HUES64 (cell line): ENCODE data around the gene GNAI3.

Source experiments
- H3K27ac ChIP-seq: 2 replicates; pipeline ENCODE4 v1.7.0; 2013; ENCODE audit warnings: low read depth, low read length, inconsistent platforms
- H3K27me3 ChIP-seq: 2 replicates; pipeline ENCODE4 v1.6.1; 2013; ENCODE audit warnings: mild to moderate bottlenecking, low read length; ENCODE audit not compliant: insufficient read depth
- H3K36me3 ChIP-seq: 2 replicates; pipeline ENCODE4 v1.6.1; 2013; ENCODE audit warnings: mild to moderate bottlenecking, low read length; ENCODE audit not compliant: insufficient read depth
- H3K4me1 ChIP-seq: 2 replicates; pipeline ENCODE4 v1.6.1; 2013; ENCODE audit warnings: mild to moderate bottlenecking, low read length, moderate library complexity; ENCODE audit not compliant: insufficient read depth
- H3K4me3 ChIP-seq: 2 replicates; pipeline ENCODE4 v1.5.1; 2013; ENCODE audit warnings: mild to moderate bottlenecking, low read length, moderate library complexity
- H3K9ac ChIP-seq: 2 replicates; pipeline ENCODE4 v1.6.1; 2013; ENCODE audit warnings: mild to moderate bottlenecking, low read depth, low read length
- H3K9me3 ChIP-seq: 2 replicates; pipeline ENCODE4 v1.6.1; 2013; ENCODE audit warnings: low read depth, low read length; ENCODE audit not compliant: insufficient read depth
- WGBS: fragments of 150-250, 120-280 bp; methylation state at CpG from one replicate; pipeline ENCODE4 v1.1.7; 2013; ENCODE audit warnings: missing lambda C conversion rate; 5-methylcytosine and 5-hydroxymethylcytosine counted together

GNAI3 gene

GRCh38 chr1:109509176-109510134, 39.0 kb upstream of the GNAI3 start, which contains the start of gene AMIGO1:
Gene AMIGO1 (minus strand): TSS chr1:109509727. CDS start chr1:109508912, 815 bp downstream.
- WGBS, result under 1% methylated on average over 100 of the region's 100 CpGs
- no peak within 1 kb of the TSS for H3K27ac ChIP-seq
- no peaks in the 10 kb centered on the region for H3K36me3 ChIP-seq
- H3K27me3 ChIP-seq, result peaks cover 48% of the 10 kb centered on the region
- H3K9ac ChIP-seq, result peak within 1 kb of the TSS; percentile 63
- H3K4me1 ChIP-seq, result no peaks in the 10 kb centered on the region
- H3K4me3 ChIP-seq, result peak within 1 kb of the TSS; percentile 75
- H3K9me3 ChIP-seq, result no peaks in the 10 kb centered on the region

- no peak overlapping the region for H3K4me3 ChIP-seq
- no peaks in the 10 kb centered on the region for H3K9me3 ChIP-seq
- H3K27me3 ChIP-seq, result peaks cover 37% of the 10 kb centered on the region
- 96% methylated on average over 1 of the region's 2 CpGs for WGBS
- no peaks in the 10 kb centered on the region for H3K4me1 ChIP-seq
- no peak overlapping the region for H3K9ac ChIP-seq
- H3K27ac ChIP-seq, result no peak overlapping the region
- H3K36me3 ChIP-seq, result no peaks in the 10 kb centered on the region
Observed at GRCh38 chr1:109513110-109513710, 35.2 kb upstream of the GNAI3 start.

GRCh38 chr1:109514846-109515245, 33.6 kb upstream of the GNAI3 start:
- Histone ChIP-seq H3K9ac (no peak overlapping the region), H3K4me1 (no peaks in the 10 kb centered on the region), H3K4me3 (no peak overlapping the region), H3K9me3 (no peaks in the 10 kb centered on the region), H3K27ac (no peak overlapping the region), H3K27me3 (peaks cover 23% of the 10 kb centered on the region), H3K36me3 (no peaks in the 10 kb centered on the region)
- WGBS, result 87% methylated on average over 3 of the region's 3 CpGs

- H3K4me3 ChIP-seq, result no peak overlapping the region
- H3K36me3 ChIP-seq, result no peaks in the 10 kb centered on the region
- peaks cover 2% of the 10 kb centered on the region; the same call in 1 of the 2 replicates for H3K27me3 ChIP-seq
- H3K9me3 ChIP-seq, result no peaks in the 10 kb centered on the region
- H3K9ac ChIP-seq, result no peak overlapping the region
- no peak overlapping the region for H3K27ac ChIP-seq
- H3K4me1 ChIP-seq, result no peaks in the 10 kb centered on the region
- 91% methylated on average over 5 of the region's 5 CpGs for WGBS
Observed at GRCh38 chr1:109516872-109517271, 31.5 kb upstream of the GNAI3 start.

- 90% methylated on average over 5 of the region's 5 CpGs for WGBS
- Histone ChIP-seq H3K4me3 (no peak overlapping the region), H3K27me3 (no peaks in the 10 kb centered on the region; the same call in 1 of the 2 replicates), H3K9ac (no peak overlapping the region), H3K4me1 (no peaks in the 10 kb centered on the region), H3K27ac (no peak overlapping the region), H3K36me3 (no peaks in the 10 kb centered on the region), H3K9me3 (no peaks in the 10 kb centered on the region)
Observed at GRCh38 chr1:109517337-109517736, 31.1 kb upstream of the GNAI3 start.

- no peaks in the 10 kb centered on the region; the same call in 1 of the 2 replicates for H3K27me3 ChIP-seq
- no peaks in the 10 kb centered on the region for H3K9me3 ChIP-seq
- H3K4me3 ChIP-seq, result no peak overlapping the region
- H3K4me1 ChIP-seq, result no peaks in the 10 kb centered on the region
- 82% methylated on average over 14 of the region's 14 CpGs for WGBS
- H3K27ac ChIP-seq, result no peak overlapping the region
- H3K9ac ChIP-seq, result no peak overlapping the region
- no peaks in the 10 kb centered on the region for H3K36me3 ChIP-seq
Observed at GRCh38 chr1:109521002-109521951, 27.1 kb upstream of the GNAI3 start.

- Histone ChIP-seq H3K27me3 (no peaks in the 10 kb centered on the region; the same call in 1 of the 2 replicates), H3K9ac (no peak overlapping the region), H3K4me3 (no peak overlapping the region), H3K27ac (no peak overlapping the region), H3K9me3 (no peaks in the 10 kb centered on the region), H3K36me3 (no peaks in the 10 kb centered on the region), H3K4me1 (no peaks in the 10 kb centered on the region)
- WGBS, result 94% methylated on average over 7 of the region's 7 CpGs
Observed at GRCh38 chr1:109522026-109522425, 26.4 kb upstream of the GNAI3 start.

- H3K27ac ChIP-seq, result no peak overlapping the region
- H3K36me3 ChIP-seq, result no peaks in the 10 kb centered on the region
- no peaks in the 10 kb centered on the region for H3K4me1 ChIP-seq
- WGBS, result no CpG with 5 or more reads among the region's 2 CpGs
- no peaks in the 10 kb centered on the region for H3K9me3 ChIP-seq
- no peaks in the 10 kb centered on the region; the same call in 1 of the 2 replicates for H3K27me3 ChIP-seq
- H3K9ac ChIP-seq, result no peak overlapping the region
- H3K4me3 ChIP-seq, result no peak overlapping the region
Observed at GRCh38 chr1:109523706-109524105, 24.7 kb upstream of the GNAI3 start.

GRCh38 chr1:109527098-109527811, 21.2 kb upstream of the GNAI3 start:
- Histone ChIP-seq H3K27ac (no peak overlapping the region), H3K9me3 (no peaks in the 10 kb centered on the region), H3K27me3 (no peaks in the 10 kb centered on the region), H3K36me3 (no peaks in the 10 kb centered on the region), H3K9ac (no peak overlapping the region), H3K4me3 (no peak overlapping the region), H3K4me1 (peaks cover 5% of the 10 kb centered on the region; the same call in 1 of the 2 replicates)
- 92% methylated on average over 14 of the region's 14 CpGs for WGBS
